ENCODE data around the gene TREML4. TPM values are rescaled to one million over a fixed set of nuclear protein-coding genes. Genes with fewer than 3 reads are reported as not detected.

TREML4 gene
- total and polyA plus RNA-seq, 9 of the 15 experiments (the other 6 are each of a cell fraction or from before 2014, with no cell fraction given), result not detected

GRCh38 chr6:41232667-41233066, 4.5 kb downstream of the TREML4 start (continued):
- TF ChIP-seq, protein P1, sequence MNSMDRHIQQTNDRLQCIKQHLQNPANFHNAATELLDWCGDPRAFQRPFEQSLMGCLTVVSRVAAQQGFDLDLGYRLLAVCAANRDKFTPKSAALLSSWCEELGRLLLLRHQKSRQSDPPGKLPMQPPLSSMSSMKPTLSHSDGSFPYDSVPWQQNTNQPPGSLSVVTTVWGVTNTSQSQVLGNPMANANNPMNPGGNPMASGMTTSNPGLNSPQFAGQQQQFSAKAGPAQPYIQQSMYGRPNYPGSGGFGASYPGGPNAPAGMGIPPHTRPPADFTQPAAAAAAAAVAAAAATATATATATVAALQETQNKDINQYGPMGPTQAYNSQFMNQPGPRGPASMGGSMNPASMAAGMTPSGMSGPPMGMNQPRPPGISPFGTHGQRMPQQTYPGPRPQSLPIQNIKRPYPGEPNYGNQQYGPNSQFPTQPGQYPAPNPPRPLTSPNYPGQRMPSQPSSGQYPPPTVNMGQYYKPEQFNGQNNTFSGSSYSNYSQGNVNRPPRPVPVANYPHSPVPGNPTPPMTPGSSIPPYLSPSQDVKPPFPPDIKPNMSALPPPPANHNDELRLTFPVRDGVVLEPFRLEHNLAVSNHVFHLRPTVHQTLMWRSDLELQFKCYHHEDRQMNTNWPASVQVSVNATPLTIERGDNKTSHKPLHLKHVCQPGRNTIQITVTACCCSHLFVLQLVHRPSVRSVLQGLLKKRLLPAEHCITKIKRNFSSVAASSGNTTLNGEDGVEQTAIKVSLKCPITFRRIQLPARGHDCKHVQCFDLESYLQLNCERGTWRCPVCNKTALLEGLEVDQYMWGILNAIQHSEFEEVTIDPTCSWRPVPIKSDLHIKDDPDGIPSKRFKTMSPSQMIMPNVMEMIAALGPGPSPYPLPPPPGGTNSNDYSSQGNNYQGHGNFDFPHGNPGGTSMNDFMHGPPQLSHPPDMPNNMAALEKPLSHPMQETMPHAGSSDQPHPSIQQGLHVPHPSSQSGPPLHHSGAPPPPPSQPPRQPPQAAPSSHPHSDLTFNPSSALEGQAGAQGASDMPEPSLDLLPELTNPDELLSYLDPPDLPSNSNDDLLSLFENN (IDR thresholded peaks at IDR 0.05; ENCODE audit: low read depth in 2 of 2, low read length in 2 of 2), result no peak
- TF ChIP-seq, protein P2, sequence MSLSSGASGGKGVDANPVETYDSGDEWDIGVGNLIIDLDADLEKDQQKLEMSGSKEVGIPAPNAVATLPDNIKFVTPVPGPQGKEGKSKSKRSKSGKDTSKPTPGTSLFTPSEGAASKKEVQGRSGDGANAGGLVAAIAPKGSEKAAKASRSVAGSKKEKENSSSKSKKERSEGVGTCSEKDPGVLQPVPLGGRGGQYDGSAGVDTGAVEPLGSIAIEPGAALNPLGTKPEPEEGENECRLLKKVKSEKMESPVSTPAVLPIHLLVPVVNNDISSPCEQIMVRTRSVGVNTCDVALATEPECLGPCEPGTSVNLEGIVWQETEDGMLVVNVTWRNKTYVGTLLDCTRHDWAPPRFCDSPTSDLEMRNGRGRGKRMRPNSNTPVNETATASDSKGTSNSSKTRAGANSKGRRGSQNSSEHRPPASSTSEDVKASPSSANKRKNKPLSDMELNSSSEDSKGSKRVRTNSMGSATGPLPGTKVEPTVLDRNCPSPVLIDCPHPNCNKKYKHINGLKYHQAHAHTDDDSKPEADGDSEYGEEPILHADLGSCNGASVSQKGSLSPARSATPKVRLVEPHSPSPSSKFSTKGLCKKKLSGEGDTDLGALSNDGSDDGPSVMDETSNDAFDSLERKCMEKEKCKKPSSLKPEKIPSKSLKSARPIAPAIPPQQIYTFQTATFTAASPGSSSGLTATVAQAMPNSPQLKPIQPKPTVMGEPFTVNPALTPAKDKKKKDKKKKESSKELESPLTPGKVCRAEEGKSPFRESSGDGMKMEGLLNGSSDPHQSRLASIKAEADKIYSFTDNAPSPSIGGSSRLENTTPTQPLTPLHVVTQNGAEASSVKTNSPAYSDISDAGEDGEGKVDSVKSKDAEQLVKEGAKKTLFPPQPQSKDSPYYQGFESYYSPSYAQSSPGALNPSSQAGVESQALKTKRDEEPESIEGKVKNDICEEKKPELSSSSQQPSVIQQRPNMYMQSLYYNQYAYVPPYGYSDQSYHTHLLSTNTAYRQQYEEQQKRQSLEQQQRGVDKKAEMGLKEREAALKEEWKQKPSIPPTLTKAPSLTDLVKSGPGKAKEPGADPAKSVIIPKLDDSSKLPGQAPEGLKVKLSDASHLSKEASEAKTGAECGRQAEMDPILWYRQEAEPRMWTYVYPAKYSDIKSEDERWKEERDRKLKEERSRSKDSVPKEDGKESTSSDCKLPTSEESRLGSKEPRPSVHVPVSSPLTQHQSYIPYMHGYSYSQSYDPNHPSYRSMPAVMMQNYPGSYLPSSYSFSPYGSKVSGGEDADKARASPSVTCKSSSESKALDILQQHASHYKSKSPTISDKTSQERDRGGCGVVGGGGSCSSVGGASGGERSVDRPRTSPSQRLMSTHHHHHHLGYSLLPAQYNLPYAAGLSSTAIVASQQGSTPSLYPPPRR (CRISPR knock-in tag; IDR thresholded peaks at IDR 0.05; ENCODE audit: borderline replicate concordance), result no peak
